ENCODE results near the gene FBXW11.

- TF ChIP-seq CTCF (IDR thresholded peaks at IDR 0.05; ENCODE audit: low read depth, low read length, poor library complexity, severe bottlenecking): no peak
- TF ChIP-seq EZH2phosphoT487 (IDR thresholded peaks at IDR 0.05; ENCODE audit: borderline replicate concordance, low read length): no peak
Measured at GRCh38 chr5:171975877-171976667, 30.4 kb downstream of the FBXW11 start.
